ENCODE data around the gene AMER2.
"Not testable (repeated sequence)": the region's sequence is repeated elsewhere in the genome, so short reads cannot be mapped to it uniquely, and the experiment has no call there.

AMER2 gene

GRCh38 chr13:25165663-25166062, 6.4 kb downstream of the AMER2 start:
- no peak for TF ChIP-seq CTCF (IDR thresholded peaks at IDR 0.05; ENCODE audit: low read depth, low read length, missing control alignments)

DNA sequence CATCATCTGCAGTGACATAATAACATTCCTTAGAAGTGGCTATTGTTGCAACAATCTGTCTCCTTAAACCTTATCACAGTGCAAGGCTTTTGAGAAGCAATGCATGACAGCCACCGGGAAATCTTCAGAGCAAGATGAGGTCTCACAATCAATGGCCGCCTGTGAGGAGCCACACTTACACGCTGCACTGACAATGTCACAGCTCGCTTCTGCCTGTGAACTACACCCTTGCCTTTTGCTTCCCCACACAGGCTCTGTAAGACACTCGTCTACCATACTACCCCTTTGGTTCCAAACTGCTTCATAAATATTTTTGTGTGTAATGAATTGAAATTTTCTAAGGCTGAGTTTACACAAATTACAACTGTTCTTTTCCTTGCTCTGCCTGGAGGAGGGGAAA, 6.9 kb downstream of the AMER2 start:
- not testable (repeated sequence) for H3K4me3 ChIP-seq (replicated peaks; ENCODE audit: low read depth, low read length); DNase-seq (ENCODE audit: extremely low read depth, low read depth)

More at GRCh38 chr13:25165663-25166062, 6.4 kb downstream of the AMER2 start:
- no peak for DNase-seq (ENCODE audit: extremely low read depth, low read depth)
- H3K4me3 ChIP-seq (replicated peaks; ENCODE audit: low read depth, low read length) = no peak overlapping the region

DNA sequence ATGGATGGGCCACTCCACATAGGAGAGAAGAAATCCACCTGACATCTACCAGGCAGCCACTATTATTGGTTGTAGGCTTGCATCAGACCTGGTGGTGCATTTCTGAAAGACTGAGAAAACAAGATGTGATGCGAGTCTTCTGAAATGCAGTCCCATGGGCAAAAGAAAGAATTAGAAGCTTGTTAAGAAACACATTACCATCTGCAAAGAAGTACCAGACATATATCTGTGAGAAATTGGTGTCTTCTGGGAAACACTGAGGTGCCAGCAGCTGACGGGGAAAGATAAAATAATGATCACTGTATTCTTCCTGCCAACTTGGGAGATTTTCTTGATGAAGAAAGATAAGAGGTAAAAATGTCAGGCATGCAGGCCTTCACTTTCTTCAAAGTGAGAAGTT, 14.4 kb downstream of the AMER2 start:
- no peak for DNase-seq (ENCODE audit: extremely low read depth, low read depth)
- no peak overlapping the region for H3K4me3 ChIP-seq (replicated peaks; ENCODE audit: low read depth, low read length)
- TF ChIP-seq CTCF (IDR thresholded peaks at IDR 0.05; ENCODE audit: low read depth, low read length, missing control alignments) = no peak

GRCh38 chr13:25153736-25154135, 18.4 kb downstream of the AMER2 start:
- no peak for TF ChIP-seq CTCF (IDR thresholded peaks at IDR 0.05; ENCODE audit: low read depth, low read length, missing control alignments)
- no peak for DNase-seq (ENCODE audit: extremely low read depth, low read depth)
- no peak overlapping the region for H3K4me3 ChIP-seq (replicated peaks; ENCODE audit: low read depth, low read length)

- TF ChIP-seq CTCF (IDR thresholded peaks at IDR 0.05; ENCODE audit: low read depth, low read length, missing control alignments) = no peak
- H3K4me3 ChIP-seq (replicated peaks; ENCODE audit: low read depth, low read length) = no peak overlapping the region
- DNase-seq (ENCODE audit: extremely low read depth, low read depth) = no peak
Observed at GRCh38 chr13:25151626-25152195, 20.4 kb downstream of the AMER2 start.

DNA sequence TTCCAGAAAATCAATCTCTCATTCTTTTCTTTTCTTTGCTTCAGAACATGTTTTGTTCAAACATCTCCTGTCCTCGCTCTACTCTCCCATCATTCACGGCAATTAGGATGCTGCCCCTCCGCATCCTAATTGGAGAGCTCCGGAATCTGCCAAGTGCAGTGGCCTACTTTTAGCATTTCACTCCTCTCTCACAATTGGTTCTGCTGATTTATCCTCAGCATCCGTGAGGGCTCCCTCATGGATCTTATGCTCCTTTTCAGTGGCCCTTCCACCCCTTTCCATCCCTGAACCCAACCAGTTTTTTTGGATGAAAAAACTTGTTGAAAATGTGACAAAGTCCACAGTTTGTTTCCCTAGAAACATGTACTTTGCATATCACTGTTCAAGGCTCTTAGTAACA, 22.4 kb downstream of the AMER2 start:
- TF ChIP-seq CTCF (IDR thresholded peaks at IDR 0.05; ENCODE audit: low read depth, low read length, missing control alignments) = no peak
- DNase-seq (ENCODE audit: extremely low read depth, low read depth) = no peak
- no peak overlapping the region for H3K4me3 ChIP-seq (replicated peaks; ENCODE audit: low read depth, low read length)

- no peak for DNase-seq (ENCODE audit: extremely low read depth, low read depth)
- no peak for TF ChIP-seq CTCF (IDR thresholded peaks at IDR 0.05; ENCODE audit: low read depth, low read length, missing control alignments)
- no peak overlapping the region for H3K4me3 ChIP-seq (replicated peaks; ENCODE audit: low read depth, low read length)
Observed at GRCh38 chr13:25148402-25148771, 23.7 kb downstream of the AMER2 start.

All from HFF-Myc (cell line).